HG03039 (cell line): ENCODE results near the gene SLC2A13.
"Not testable (repeated sequence)": the region's sequence is repeated elsewhere in the genome, so short reads cannot be mapped to it uniquely, and the experiment has no call there.

Experiments
- ATAC-seq: cut with Tn5 transposase; IDR thresholded peaks from one replicate; pipeline ENCODE4 v1.9.1; 2021; ENCODE audit warnings: mild to moderate bottlenecking, moderate library complexity; ENCODE audit not compliant: unreplicated experiment

SLC2A13 gene

GRCh38 chr12:40044396-40044795 lies 61.5 kb downstream of the SLC2A13 start:
- ATAC-seq, result no peak

- ATAC-seq, result no peak
Measured at GRCh38 chr12:40039598-40039997, 66.3 kb downstream of the SLC2A13 start.

- no peak for ATAC-seq
Measured at GRCh38 chr12:40038619-40039018, 67.3 kb downstream of the SLC2A13 start.

GRCh38 chr12:40034712-40035111 lies 71.2 kb downstream of the SLC2A13 start:
- ATAC-seq, result no peak

- ATAC-seq, result no peak
Measured at GRCh38 chr12:40034156-40034555, 71.7 kb downstream of the SLC2A13 start.

- no peak for ATAC-seq
Measured at GRCh38 chr12:40033242-40033630, 72.6 kb downstream of the SLC2A13 start.

- ATAC-seq, result no peak
Measured at GRCh38 chr12:40032433-40033241, 73.2 kb downstream of the SLC2A13 start.

GRCh38 chr12:40031965-40032364 lies 73.9 kb downstream of the SLC2A13 start:
- no peak for ATAC-seq

- ATAC-seq, result not testable (repeated sequence)
Measured at GRCh38 chr12:40030970-40031369, 74.9 kb downstream of the SLC2A13 start.

- no peak for ATAC-seq
Measured at GRCh38 chr12:40028296-40028695, 77.6 kb downstream of the SLC2A13 start.

GRCh38 chr12:40022850-40023249 lies 83.0 kb downstream of the SLC2A13 start:
- ATAC-seq, result no peak

GRCh38 chr12:40020261-40020691 lies 85.6 kb downstream of the SLC2A13 start:
- no peak for ATAC-seq

GRCh38 chr12:40017488-40017887 lies 88.4 kb downstream of the SLC2A13 start:
- no peak for ATAC-seq

- no peak for ATAC-seq
Measured at GRCh38 chr12:40016980-40017379, 88.9 kb downstream of the SLC2A13 start.

- ATAC-seq, result no peak
Measured at GRCh38 chr12:40015881-40016280, 90.0 kb downstream of the SLC2A13 start.

- no peak for ATAC-seq
Measured at GRCh38 chr12:40015345-40015744, 90.5 kb downstream of the SLC2A13 start.

GRCh38 chr12:40013847-40014246 lies 92.0 kb downstream of the SLC2A13 start:
- ATAC-seq, result no peak

- no peak for ATAC-seq
Measured at GRCh38 chr12:40013292-40013691, 92.6 kb downstream of the SLC2A13 start.

- ATAC-seq, result no peak
Measured at GRCh38 chr12:40012711-40013110, 93.2 kb downstream of the SLC2A13 start.

- peak; percentile 10 for ATAC-seq
Measured at GRCh38 chr12:40011775-40012129, 94.1 kb downstream of the SLC2A13 start.

- peak; percentile 93 for ATAC-seq
Measured at GRCh38 chr12:40010899-40011774, 94.7 kb downstream of the SLC2A13 start.
